Neutrophil (primary cell): ENCODE data around the gene IL1R2.

Experiments used
- H3K27ac ChIP-seq: fragments of 200-600 bp; sonication (generic); 2 replicates; pipeline ENCODE4 v1.5.1; 2016; ENCODE audit warnings: mild to moderate bottlenecking, moderate library complexity
- H3K27me3 ChIP-seq: fragments of 200-600 bp; sonication (generic); 2 replicates; pipeline ENCODE4 v1.6.0; 2016; ENCODE audit warnings: mild to moderate bottlenecking
- H3K36me3 ChIP-seq: fragments of 200-600 bp; sonication (generic); 2 replicates; pipeline ENCODE4 v1.5.1; 2017
- H3K4me1 ChIP-seq, 2 experiments: fragments of 200-600 bp in 1 of 2; sonication (generic) in 1 of 2; 1 replicate in 1 of 2; 2 replicates in 1 of 2; pipeline versions ENCODE4 v1.5.1 to v1.6.1; 2013 to 2016; ENCODE audit warnings: low read depth in 1 of 2, low read length in 1 of 2, mild to moderate bottlenecking in 1 of 2, moderate library complexity in 1 of 2; ENCODE audit not compliant: control insufficient read depth in 1 of 2, insufficient read depth in 1 of 2
- H3K4me3 ChIP-seq, 2 experiments: fragments of 200-600 bp in 1 of 2; sonication (generic) in 1 of 2; 1 replicate in 1 of 2; 2 replicates in 1 of 2; pipeline ENCODE4 v1.5.1; 2013 to 2016; ENCODE audit warnings: low read depth in 1 of 2, low read length in 1 of 2, mild to moderate bottlenecking in 1 of 2, moderate library complexity in 1 of 2
- H3K9me3 ChIP-seq: fragments of 200-600 bp; sonication (generic); 2 replicates; pipeline ENCODE4 v1.5.1; 2016
- CTCF ChIP-seq: fragments of 200-600 bp; sonication (generic); IDR thresholded peaks from 2 replicates; pipeline ENCODE4 v1.5.1; 2016; ENCODE audit warnings: antibody characterized with exemption

Gene IL1R2

DNA sequence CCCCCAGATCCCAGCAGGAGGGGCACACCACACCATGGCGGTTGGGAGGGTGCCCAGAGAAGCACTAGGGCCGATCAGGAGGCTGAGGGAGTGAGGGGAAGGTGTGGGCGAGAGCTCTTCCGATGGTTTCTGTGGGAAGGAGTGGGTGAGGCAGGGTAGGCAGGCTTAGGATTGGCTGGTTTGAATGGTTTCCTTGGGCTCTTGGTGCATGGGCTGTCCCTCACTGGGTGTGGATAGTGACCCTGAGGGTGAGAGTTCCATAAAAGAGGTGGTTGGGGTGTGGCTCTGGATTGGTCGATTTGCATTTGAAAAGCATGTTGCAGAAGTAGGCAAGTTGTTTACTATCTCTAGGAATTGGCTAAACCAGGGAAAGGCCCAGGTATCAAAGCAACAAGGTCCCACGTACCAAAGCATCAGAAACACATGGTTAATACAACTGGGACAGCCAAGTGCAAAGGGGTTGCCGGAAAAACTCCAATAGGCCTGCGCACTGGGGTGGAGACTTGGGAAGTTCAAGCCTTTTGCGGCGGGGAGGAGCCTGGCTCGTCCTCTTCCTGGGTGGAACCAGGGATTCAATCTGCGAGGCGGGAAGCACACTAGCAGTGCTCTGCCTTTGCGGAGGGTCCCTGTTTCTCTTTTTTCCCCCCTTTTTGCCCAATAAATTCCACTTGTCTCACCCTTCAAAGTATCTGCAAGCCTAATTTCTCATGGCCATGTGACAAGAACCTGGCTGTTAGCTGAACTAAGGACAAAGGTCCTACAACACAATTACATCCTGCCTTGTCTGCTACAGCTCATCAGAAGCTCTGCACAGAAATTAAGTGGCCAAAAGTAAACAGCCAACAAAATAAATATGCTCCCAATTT is 43.2 kb downstream of the IL1R2 start:
- Histone ChIP-seq H3K9me3 (no peaks in the 10 kb centered on the region), H3K4me3 (peak overlapping the region in 1 of 2 experiments; percentile 44), H3K27ac (peak overlapping the region; percentile 91), H3K4me1 (peaks cover 43 to 61% of the 10 kb centered on the region in 2 experiments), H3K27me3 (no peaks in the 10 kb centered on the region), H3K36me3 (peaks cover 11% of the 10 kb centered on the region)
- no peak for TF ChIP-seq CTCF

DNA sequence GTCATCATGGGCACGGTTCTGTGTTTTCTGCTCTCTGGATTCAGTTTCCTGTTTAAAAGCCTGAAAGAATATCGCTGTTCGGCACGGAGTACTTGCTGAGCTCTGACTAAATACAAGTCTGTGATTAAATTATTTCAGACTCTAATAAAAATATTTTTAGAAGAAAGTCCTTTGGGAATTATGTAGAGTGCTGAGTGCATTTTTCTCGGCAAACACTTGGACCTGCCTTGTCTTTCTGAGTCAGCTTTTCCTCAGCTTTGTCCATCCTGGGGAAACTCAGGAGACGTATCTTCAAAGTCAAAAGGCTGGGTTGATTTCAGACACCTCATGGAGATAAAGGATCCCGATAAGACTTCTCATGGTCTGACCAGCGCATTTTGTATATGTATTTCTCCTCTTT is 45.9 kb downstream of the IL1R2 start:
- Histone ChIP-seq H3K36me3 (no peaks in the 10 kb centered on the region), H3K4me3 (no peak overlapping the region), H3K27me3 (no peaks in the 10 kb centered on the region), H3K9me3 (no peaks in the 10 kb centered on the region), H3K27ac (peak overlapping the region; percentile 51), H3K4me1 (peaks cover 49 to 65% of the 10 kb centered on the region in 2 experiments)
- TF ChIP-seq CTCF: no peak

- Histone ChIP-seq H3K27ac (peak overlapping the region; percentile 93), H3K9me3 (no peaks in the 10 kb centered on the region), H3K36me3 (peaks cover 12% of the 10 kb centered on the region), H3K4me3 (peak overlapping the region in 1 of 2 experiments; percentile 34), H3K4me1 (peaks cover 32 to 44% of the 10 kb centered on the region in 2 experiments), H3K27me3 (peaks cover under 1% of the 10 kb centered on the region)
- no peak for TF ChIP-seq CTCF
These were observed 48.5 kb downstream of the IL1R2 start for GRCh38 chr2:102040229-102040628.

DNA sequence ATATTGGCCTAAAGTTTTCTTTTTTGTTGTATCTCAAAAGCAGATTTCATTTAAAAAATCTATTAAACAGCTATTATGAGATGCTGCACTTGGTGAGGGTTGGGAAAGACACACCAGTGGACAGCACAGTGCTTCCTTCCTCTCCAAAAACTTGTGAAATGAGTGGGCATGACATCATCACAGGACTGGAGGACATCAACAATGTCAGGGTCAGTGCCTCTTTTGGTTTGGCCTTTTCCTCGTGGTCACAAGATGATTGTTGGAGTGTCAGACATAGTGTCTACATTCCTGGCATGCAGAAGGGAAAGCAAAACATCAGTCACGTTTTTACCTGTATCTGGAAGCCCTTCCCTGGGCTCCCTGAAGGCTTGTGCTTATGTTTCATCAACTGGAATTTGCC is 49.6 kb downstream of the IL1R2 start:
- H3K36me3 ChIP-seq: peaks cover 12% of the 10 kb centered on the region
- peaks cover 32 to 44% of the 10 kb centered on the region in 2 experiments for H3K4me1 ChIP-seq
- no peaks in the 10 kb centered on the region for H3K9me3 ChIP-seq
- H3K27ac ChIP-seq: peak overlapping the region; percentile 93
- H3K4me3 ChIP-seq: peak overlapping the region in 1 of 2 experiments; percentile 34
- no peak for TF ChIP-seq CTCF
- H3K27me3 ChIP-seq: peaks cover 11% of the 10 kb centered on the region

DNA sequence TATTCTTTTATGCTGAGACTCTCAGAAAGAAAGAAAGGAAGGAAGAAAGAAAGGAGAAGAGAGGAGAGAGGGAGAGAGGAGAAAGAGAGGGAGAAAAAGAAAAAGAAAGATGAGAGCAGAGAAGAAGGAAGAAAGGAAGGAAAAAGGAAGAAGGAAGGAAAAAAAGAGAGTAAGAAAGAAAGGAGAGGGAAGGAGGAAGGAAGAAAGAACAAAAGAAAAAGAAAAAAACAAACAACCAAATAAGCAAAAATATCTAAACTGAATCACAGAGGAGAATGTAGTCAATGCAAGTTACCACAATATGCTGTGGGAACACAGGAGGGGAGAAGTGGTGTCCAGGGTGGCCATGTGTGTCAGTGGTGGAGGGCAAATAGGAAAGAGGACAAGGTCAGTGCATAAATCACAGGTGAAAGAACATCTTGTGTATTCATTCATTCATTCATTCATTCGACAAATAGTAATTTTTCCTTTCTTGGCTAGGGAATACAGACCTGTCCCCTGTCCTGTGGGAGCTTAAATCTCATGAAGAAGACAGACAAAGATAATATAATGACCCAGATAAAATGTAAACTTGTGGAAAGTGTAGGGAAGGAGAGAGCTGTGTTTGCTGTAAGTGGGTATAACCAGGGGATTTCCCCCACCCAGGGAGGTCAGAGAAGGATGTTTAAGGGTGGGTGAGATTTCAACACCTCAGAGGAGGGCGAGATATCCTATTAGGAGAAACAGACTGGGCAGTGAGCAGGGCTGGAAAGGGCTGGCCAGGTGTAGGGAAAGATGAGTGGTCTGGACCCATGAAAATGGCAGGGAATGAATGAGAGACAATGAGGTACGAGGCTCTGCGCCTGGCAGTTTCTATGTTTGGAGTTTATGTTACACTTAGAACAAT is 50.7 kb downstream of the IL1R2 start:
- Histone ChIP-seq H3K36me3 (peaks cover 12% of the 10 kb centered on the region), H3K9me3 (no peaks in the 10 kb centered on the region), H3K27me3 (peaks cover 22% of the 10 kb centered on the region), H3K27ac (peak overlapping the region; percentile 93), H3K4me3 (peak overlapping the region in 1 of 2 experiments; percentile 34), H3K4me1 (peaks cover 32 to 41% of the 10 kb centered on the region in 2 experiments)
- TF ChIP-seq CTCF: no peak
